Measurements from ENCODE around the gene ARSK. TPM values are rescaled to one million over a fixed set of nuclear protein-coding genes. Genes with fewer than 3 reads are reported as not detected.

The ARSK gene
- total and polyA plus RNA-seq, 10 of the 15 experiments (the other 5 are each of a cell fraction or from before 2014, with no cell fraction given) = 1.6 to 9.5 (median 5.8) TPM

GRCh38 chr5:95646569-95647431, 91.9 kb downstream of the ARSK start, which contains the start of gene RFESD (continued):
- TF ChIP-seq BCLAF1 (IDR thresholded peaks at IDR 0.05) (no peak), SMAD1 (IDR thresholded peaks at IDR 0.05; ENCODE audit: low read depth, partially characterized antibody) (no peak), BHLHE40 (IDR thresholded peaks at IDR 0.05; ENCODE audit: borderline replicate concordance in 1 of 2, low read depth in 2 of 2, low read length in 1 of 2) (peak; percentile 97 to 99), E2F8 (IDR thresholded peaks at IDR 0.05; ENCODE audit: low read depth, partially characterized antibody) (no peak), NR2C1 (IDR thresholded peaks at IDR 0.05) (no peak), FOXM1 (IDR thresholded peaks at IDR 0.05; ENCODE audit: low read depth, low read length) (no peak), POLR2A (IDR thresholded peaks at IDR 0.05; ENCODE audit: low read depth, low read length) (peak; percentile 88), HSF1 (IDR thresholded peaks at IDR 0.05; ENCODE audit: low read depth, low read length) (no peak), IRF4 (IDR thresholded peaks at IDR 0.05; ENCODE audit: low read depth, low read length) (no peak), IKZF1 (conservative IDR thresholded peaks at IDR 0.05) (peak; percentile 76), ZNF687 (IDR thresholded peaks at IDR 0.05) (peak; percentile 59), SIX5 (IDR thresholded peaks at IDR 0.05; ENCODE audit: low read depth, low read length, severe bottlenecking) (no peak), TCF12 (IDR thresholded peaks at IDR 0.05; ENCODE audit: low read depth, low read length) (peak; percentile 90), PAX5 (IDR thresholded peaks at IDR 0.05; ENCODE audit: borderline replicate concordance, low read depth, low read length) (peak; percentile 48; the same call in 1 of the 2 replicates), TARDBP (IDR thresholded peaks at IDR 0.05; ENCODE audit: borderline replicate concordance) (no peak), NR2F1 (conservative IDR thresholded peaks at IDR 0.05) (peak; percentile 55), USF1 (IDR thresholded peaks at IDR 0.05; ENCODE audit: borderline replicate concordance, extremely low read length, insufficient read depth, low read depth, low read length) (peak; percentile 93)

Measured in GM12878 (cell line).